Measurements from ENCODE around the gene GCNT2. TPM values are rescaled to one million over a fixed set of nuclear protein-coding genes. Genes with fewer than 3 reads are reported as not detected.
"Not testable (repeated sequence)": the region's sequence is repeated elsewhere in the genome, so short reads cannot be mapped to it uniquely, and the experiment has no call there.

The GCNT2 gene
- total RNA-seq, 1 donor from 2014 or later, result 8.7 TPM

DNA sequence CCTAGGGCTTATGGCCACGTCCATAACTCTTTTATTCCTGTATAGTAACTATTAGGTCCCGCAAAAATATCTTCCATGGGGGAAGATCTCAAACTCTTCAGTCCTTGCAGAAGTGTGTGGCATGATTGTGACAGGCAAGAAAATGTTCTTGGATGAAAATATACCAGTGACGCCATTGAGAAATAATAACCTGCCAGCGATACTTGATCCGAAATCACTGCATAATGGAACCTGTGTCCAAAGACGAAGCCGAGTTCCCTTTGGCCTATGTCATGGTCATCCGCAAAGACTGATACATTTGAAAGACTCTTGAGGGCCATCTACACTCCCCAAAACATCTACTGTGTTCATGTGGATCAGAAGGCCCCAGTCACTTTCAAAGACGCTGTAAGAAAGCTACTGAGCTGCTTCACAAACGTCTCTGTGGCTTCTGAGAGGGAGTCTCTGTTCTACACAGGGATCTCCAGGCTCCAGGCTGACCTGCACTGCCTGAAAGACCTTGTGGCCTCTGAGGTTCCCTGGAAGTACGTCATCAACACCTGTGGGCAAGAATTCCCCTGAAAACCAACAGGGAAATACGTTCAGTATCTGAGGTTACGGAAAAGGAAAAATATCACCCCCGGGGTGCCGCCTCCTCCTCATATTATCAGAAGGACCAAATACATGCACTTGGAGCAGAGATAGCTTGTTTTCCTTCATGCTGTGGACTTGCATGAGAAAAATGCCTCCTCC, 6.9 kb upstream of the GCNT2 start:
- no peak for DNase-seq

GRCh38 chr6:10516953-10517352, 4.2 kb upstream of the GCNT2 start:
- no peak for DNase-seq

- DNase-seq, result no peak
Measured at GRCh38 chr6:10518557-10519407, 2.4 kb upstream of the GCNT2 start.

GRCh38 chr6:10519408-10519697, 1.8 kb upstream of the GCNT2 start:
- DNase-seq, result not testable (repeated sequence)

DNA sequence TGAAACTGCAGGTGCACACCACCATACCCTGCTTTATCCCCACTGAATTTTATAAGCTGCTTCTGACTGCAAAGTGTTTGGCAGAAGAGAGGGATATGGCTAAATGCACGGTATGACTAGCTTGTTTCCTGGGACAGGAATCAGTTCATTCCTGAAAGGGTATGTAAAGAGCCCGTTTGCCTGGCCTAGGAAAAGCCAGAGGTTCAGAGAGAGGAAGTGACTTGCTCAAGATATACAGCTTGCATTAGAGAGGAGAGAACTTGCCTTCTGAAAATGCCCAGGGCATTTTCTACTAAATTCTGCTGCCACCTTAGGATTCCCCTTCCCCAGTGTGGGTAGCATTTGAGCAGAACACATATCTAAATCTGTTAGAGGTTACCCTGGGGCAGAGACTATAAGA, 683 bp upstream of the GCNT2 start:
- DNase-seq, result no peak

GRCh38 chr6:10522929-10523573, 1.9 kb downstream of the GCNT2 start:
- no peak for DNase-seq

GRCh38 chr6:10526156-10526555, 5.0 kb downstream of the GCNT2 start:
- no peak for DNase-seq

GRCh38 chr6:10528158-10528981, 7.2 kb downstream of the GCNT2 start:
- DNase-seq, result no peak

- DNase-seq, result no peak
Measured at GRCh38 chr6:10529231-10529801, 8.2 kb downstream of the GCNT2 start.

- DNase-seq, result not testable (repeated sequence)
Measured at GRCh38 chr6:10529828-10530374, 8.8 kb downstream of the GCNT2 start.

DNA sequence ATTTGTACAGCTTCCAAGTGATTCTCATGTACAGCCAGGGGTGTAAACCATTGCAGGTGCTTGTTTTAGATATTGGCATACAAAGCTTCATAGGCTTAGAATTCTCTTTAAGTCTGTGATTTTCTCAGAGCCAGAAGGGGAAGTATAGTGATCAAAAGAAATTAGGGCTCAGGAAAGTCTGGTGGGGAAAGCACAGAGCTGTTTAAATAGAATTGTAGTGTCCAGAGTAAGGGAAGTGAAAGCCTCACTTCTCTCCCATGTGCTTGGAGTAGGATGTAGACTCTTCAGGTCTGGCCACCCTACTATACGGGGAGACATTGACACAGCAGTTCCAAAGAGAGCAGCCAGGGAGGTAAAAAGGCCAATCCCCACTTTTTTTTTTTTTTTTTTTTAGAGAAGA, 10.4 kb downstream of the GCNT2 start:
- DNase-seq, result no peak

DNA sequence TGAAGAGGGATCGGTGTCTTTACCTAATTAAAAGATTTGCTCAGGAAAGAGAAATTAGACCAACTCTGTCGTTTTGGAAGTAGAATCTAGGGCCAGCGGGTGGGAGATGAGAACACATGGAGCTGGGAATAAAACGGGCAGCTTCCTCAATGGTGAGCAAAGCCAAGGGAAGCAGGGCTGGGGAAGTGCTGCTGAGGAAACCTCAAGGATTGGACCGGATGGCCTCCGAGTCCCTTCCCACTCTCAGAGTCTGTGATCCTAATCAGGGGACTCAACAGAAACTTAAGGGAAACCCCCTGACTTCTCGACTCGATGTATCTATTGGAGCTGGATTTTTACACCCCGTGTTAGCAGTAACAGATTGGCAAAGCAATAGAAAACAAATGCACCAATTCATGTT, 10.8 kb downstream of the GCNT2 start:
- DNase-seq, result no peak

GRCh38 chr6:10532392-10532791, 11.2 kb downstream of the GCNT2 start:
- DNase-seq, result no peak

GRCh38 chr6:10534419-10534762, 13.2 kb downstream of the GCNT2 start:
- DNase-seq, result no peak

DNA sequence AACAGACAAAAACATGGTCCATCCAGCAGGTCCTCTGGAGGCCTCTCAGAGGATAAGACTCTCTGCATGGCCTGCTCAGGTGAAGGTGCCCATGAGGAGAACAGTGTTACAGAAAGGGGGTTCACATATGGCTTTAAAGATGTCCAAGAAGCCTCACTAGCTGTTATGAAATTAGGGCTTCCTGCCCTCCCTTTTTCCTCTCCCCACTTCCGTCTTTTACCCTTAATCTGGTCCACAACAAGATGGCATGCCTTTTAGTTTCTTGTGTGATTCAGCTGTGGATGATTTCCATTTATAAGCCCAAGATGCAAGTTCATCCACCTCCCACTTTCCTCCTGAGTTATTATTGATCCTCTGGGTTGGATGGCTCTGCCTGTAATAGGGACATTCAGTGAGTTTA, 14.0 kb downstream of the GCNT2 start:
- no peak for DNase-seq

- DNase-seq, result no peak
Measured at GRCh38 chr6:10537726-10538125, 16.6 kb downstream of the GCNT2 start.

DNA sequence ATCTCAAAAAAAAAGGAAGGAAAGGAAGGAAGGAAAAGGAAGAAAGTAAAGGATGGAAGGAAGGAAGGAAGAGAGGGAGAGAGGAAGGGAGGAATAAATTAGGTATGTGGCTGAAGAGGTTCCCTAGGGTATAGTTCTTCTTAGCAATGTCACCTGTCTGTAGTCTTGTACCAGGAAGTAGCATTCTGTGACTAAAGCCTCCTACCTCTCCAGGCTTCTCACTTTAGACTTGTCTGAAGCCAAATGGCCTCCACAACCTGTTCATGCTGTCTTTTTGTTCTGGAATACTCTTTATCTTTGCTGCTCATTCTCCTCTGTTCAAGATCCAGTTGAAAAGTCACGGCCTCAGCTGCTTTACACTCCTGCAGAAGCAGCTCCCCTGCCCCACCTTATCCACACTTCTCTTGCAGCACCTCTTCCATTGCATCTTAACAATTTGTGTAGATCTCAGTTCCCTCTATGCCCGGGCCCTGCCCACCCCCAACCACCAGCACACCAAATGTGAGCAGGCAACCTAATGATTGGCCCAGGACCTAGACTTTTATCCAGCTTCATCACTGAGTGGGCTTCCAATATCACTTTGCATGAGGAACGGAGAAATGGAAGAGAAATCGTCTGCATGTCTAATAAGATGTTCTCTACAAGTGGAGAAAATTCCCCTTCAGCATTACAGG, 19.1 kb downstream of the GCNT2 start:
- DNase-seq, result no peak

DNA sequence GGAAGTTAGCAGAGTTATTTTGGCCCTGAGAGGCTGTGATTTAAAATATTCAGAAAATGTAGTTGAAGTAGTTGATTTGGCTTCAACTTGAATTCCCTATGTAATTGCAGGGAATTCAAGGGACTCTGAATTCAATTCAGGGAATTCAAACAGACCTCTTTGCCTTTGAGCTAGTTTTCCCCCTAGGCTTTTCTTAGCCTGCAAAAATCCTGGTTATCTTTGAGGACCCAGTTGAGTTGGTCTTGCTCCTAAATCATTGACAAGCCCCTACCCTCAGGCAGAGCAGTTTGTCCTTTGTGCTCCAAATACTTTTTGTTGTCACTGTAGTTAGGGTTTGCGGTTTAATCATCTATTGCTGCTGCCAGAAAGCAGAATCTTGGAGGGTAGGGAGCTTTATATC, 20.4 kb downstream of the GCNT2 start:
- no peak for DNase-seq

DNA sequence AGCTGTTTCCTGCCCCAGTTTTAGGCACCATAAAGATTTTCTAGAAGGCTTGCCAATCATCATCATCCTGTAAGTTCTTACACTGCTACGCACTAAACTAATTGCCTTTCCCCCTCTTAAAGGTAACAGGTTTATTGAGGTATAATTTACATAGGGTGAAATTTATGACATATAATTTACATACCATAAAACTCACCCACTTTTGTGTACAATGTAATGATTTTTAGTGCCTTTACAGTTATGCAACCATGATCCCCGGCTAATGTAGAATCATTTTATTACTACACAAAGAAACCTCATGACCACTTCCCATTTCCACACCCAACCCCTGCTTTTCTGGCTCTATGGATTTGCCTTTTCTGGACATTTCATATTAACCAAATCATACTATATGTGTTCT, 21.1 kb downstream of the GCNT2 start:
- no peak for DNase-seq

DNA sequence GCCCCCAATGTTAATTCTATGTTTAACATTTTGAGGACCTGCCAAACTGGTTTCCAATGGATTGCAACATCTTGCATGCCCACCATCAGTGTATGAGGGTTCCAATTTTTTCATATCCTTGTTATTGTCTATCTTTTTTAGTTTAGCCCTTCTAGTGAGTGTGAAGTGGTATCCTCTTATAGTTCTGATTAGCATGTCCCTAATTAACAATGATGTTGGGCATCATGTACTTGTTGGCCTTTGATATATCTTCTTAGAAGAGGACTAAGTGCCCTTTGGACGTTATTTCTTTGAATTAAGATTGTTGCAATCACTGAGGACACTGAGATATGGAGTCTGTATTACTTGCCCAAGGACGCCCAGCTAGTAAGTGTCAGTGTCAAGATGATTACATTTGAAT, 22.3 kb downstream of the GCNT2 start:
- no peak for DNase-seq

DNA sequence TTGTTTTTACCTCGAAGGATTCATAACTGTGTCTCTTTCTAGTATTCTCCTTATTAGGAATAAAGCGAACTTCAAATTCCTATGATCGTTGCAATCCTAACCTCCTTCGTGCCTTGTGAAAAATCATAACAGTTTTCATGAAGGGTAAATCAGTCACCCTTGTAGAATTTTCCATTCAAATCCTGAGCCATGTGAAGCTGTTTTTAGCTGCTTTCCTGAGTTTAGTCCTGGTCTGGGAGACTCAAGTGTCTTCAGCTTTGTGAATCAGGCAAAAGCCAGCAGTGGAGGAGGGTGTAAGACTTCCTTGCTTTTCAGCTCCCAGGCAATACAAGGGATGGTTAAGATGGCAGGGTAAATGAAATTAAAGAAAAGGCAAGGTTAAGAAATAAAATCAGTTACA, 24.3 kb downstream of the GCNT2 start:
- no peak for DNase-seq
